MV-4-11 (cell line): ENCODE measurements around the gene HOXA9.

Experiments
- DNase-seq: peaks from one replicate; lab custom pipeline; 2025; lab: John Stamatoyannopoulos, UW

The HOXA9 gene

DNA sequence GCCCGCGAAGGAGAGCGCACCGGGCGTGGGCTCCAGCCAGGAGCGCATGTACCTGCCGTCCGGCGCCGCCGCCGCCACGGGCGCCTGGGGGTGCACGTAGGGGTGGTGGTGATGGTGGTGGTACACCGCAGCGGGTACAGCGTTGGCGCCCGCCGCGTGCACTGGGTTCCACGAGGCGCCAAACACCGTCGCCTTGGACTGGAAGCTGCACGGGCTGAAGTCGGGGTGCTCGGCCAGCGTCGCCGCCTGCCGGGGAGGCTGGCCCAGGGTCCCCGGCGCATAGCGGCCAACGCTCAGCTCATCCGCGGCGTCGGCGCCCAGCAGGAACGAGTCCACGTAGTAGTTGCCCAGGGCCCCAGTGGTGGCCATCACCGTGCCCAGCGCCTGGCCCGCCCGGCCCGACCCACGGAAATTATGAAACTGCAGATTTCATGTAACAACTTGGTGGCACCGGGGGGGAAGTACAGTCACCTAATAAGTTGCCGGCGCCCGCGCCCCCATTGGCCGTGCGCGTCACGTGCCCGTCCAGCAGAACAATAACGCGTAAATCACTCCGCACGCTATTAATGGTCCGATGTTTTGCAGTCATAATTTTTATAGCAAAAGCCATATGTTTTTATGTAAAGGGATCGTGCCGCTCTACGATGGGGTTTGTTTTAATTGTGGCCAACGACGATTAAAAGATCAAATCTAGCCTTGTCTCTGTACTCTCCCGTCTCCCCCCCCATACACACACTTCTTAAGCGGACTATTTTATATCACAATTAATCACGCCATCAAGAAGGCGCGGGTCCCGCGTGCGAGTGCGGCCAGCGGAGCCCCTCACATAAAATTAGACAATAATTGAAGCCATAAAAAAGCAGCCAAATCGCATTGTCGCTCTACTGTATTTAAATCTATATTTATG, at the start of gene HOXA9:
Gene HOXA9, minus strand, starts transcription at position 449 of the 907 bp plus-strand sequence. Its CDS starts 80 bp downstream, at position 369.
- peak; percentile 84 for DNase-seq

DNA sequence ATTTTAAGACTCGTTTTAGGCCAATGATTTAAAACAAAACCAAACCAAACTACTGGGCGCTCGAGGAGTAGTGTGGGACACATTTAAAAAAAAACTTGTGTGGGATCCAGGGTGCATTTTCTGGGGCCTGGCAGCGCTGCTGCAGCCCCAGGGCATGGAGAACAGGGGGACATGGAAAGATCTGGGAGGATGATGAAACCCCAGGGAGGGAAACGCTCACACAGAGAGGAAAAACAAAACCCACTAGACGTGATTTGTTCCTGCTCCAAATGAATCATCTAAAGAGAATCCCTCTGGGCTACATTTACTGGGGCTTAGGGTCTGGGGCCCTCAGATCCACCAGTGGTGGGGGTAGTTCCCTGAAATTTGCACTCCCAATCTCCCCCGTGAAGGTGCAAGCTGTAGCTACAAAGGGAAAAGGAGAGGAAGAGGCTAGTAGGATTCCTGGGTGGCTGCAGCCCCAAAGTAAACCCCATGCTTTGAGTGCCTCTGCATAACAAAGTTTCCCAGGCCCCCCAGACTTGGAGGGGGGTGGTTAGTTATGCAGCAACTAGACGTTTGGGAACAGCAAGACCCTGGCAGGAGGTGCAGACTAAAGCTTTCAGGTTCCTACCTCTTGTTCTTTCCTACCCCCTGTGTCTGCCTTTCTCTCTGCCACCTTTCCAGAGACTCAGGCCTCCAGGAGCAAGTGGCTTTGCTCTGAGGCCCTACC, 49.1 kb upstream of the HOXA9 start:
- no peak for DNase-seq

DNA sequence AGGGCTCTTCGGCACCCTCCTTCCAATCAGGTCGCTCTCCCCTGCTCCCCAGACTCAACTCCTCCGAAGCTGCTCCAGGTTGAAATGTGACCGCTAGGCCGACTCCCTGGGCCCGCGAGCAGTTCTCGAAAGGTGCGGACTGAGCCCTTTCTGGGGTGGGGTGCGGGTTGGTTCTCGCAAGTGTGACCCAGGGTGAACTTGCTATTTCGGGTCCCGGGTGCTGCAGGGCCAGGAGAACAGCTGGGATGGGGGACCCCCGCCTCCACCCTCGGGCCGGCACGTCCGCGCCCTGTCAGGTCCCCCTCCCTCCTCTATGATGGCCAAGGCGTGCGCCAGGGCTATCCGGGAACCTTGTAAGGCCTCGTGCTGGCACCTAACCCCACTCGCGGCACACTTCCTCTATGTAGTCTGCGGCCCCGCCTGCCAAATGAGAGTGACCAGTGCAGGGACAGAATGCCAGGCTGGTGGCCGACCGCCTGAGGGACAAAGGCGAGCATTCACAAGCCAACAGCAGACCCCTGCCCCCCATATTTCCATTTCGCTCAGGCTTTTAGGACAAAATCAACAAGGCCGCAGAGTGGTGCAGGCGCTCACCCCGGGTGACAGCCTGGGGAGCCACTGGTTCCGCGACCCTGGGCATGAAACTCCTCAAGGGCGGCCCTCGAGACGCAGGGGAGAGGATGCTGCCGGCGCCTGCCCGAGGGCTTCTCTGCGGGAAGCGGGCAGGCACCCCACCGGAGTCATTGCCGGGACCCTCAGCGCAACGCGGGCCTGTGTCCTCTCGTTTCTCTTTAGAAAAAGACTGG, 48.3 kb upstream of the HOXA9 start:
- no peak for DNase-seq

GRCh38 chr7:27212497-27213432, 47.4 kb upstream of the HOXA9 start:
- no peak for DNase-seq

DNA sequence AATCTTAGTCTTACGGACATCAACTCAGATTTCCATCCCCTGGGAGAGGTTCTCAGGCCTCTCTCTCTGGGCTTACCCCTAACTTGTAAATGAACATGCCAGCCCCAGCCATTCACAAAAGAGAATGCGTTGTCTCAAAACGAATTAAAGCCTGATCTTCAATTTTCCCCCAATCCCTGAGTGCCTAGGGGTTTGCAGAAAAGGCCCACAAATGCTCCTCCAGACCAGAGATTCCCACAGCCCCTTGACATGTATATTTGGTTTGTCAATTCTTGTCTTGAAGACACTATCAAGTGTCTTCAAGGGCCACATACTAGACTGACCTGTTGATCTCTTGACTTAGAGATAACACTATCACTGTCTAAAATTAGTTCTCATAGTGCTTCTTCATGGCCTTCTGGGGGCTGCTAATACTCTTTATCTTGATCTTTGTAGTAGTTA, 46.4 kb upstream of the HOXA9 start:
- DNase-seq: no peak

DNA sequence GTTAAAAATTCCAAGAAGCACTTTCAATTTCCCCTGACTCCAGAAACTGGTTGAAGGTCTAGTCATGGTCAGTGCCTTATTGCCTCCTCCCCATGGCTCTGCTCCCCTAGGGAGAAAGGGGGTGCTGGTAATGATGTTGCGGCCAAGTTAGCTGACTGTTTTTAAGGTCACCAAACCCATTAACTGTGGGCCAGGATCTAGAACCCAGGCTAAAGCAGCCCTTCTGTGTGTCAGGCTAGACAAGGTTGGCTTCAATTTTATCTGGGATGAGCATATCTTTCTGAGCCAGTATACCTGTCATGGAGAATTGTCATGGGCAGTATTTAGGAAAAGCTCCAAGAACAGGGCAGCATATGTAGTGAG, 45.7 kb upstream of the HOXA9 start:
- no peak for DNase-seq

DNA sequence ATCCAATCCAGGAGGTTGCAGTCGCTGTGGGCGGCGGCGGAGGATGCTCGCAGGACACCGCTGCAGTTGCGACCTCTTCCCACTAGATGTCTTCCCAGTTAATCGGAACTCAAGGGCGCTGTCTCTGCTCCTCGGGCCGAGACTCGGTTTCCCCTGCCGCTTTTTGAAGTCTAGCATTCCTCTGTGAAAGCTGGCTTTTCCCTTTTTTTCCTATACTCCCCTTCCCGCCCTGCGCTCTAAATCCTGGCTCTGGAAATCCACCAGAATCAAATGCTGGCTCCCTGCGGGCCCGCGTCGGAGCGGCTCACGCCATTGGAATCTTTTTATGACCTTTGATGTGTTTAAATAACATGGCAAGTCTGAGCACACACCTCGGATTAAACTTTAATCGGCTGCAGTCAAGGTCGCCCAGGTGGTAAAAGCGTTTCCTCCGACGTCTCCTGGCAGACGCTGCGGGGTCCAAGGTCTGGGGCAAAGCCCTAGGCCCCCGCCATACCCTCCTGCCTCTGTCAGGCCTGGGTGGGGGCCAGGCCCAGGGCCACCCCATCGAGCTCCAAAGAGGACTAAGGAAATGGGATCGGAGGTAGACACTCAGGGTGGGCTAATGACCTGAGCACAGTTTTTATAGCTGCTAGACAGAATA, 45.2 kb upstream of the HOXA9 start:
- no peak for DNase-seq

GRCh38 chr7:27209933-27210440, 44.6 kb upstream of the HOXA9 start:
- DNase-seq: no peak

DNA sequence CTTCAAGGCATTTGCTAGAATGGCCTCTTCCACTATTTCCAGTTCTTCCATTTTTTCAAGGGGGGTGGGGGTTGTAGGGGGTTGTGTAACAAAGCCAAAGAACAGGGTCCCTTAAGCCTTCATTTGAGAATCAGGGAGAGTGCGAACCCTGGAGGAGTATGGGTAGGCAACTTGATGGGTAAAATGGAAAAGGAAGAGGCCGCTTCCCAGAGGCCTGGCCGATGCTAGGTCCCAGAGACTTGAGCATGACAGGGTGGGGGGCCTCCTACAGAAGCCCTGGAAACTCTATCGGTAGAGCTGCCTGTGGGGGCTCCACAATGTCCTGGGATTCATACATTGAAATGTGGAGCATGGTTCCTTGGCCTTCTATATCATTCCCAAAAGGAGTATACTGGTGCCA, 43.7 kb upstream of the HOXA9 start:
- no peak for DNase-seq

DNA sequence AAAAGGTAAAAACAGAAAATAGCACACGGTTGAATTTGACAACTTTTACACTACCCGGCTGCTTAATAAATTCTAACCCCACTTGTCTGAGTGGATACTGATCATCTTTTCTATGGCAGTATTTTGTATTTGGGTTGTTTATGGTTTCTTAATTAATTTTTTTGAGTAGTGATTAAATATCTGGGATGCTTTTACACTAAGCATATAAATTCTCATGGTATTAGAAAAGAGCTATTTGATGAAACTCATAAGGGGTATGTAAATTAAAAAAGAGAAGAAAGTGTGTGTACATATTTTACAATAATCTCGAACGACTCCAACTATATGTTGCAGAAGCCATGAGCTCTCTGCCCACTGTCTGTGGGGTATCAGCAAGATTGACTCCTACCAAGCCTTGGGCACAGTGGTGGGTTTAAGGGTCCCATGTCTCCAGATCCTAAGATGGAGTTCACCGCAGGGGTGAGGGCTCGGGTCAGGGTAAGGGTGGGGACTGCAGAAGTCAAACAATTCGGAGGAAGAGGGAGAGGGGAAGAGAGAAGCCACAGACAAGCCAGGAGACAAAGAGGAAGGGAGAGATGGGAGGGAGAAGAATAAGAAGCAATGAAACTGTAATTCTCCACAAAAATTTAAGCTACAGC, 42.1 kb upstream of the HOXA9 start:
- DNase-seq: no peak

GRCh38 chr7:27205325-27206280, 40.3 kb upstream of the HOXA9 start:
- no peak for DNase-seq

DNA sequence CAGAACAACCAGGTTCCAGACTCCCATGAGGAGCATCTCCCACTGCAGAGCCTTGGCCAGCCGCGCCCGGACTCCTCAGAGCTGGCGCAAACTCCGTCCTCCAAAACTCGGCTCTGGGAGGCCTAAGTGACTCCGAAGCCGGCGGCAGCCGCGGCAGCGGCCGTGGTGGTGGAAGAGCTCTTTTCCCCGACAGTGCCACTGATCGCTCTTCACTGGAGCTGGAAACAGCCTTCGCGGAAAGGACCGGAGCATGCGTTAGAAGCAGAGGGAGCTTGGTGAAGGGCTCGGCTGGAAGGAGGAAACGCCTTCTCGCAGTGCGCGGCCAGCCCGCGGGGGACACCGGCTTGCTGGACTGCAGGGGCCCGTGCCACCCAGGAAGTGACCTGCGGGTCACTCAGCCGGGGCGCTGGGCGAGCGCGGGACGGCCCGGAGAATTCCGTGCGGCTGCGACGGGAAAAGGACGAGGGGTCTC, 39.5 kb upstream of the HOXA9 start:
- no peak for DNase-seq

DNA sequence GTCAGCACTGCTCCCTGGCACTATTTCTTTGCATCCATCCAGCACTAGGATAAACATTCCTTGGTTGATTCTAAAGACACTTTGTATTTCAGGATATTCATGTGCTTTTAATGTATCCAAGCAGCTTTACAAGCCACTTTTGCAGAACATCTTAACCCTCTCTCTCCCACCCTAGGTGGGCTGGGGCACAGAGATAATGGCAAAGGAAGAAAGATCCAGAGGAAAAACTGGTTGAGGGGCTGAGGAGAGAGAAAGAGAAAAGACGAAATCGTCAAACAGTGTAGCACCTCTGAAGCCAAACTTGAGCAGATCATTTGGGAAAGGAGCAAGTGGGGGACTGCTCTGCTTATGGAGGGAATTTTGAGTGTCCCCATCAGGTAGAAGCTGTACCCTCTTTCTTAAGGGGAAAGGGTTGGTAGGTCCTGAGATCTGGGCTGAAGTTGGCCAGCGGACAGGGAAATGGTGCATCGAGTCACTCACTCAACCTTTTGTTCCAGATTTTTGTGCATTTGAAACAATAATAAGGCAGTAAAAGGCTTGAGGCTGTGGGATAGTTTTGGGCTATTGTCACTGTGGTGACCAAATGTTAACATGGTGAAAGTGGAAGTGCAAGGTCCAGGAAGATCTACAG, 38.7 kb upstream of the HOXA9 start:
- no peak for DNase-seq

GRCh38 chr7:27203365-27203953, 38.1 kb upstream of the HOXA9 start:
- no peak for DNase-seq

GRCh38 chr7:27202862-27203134, 37.5 kb upstream of the HOXA9 start:
- DNase-seq: no peak

GRCh38 chr7:27202018-27202861, 36.9 kb upstream of the HOXA9 start:
- no peak for DNase-seq

DNA sequence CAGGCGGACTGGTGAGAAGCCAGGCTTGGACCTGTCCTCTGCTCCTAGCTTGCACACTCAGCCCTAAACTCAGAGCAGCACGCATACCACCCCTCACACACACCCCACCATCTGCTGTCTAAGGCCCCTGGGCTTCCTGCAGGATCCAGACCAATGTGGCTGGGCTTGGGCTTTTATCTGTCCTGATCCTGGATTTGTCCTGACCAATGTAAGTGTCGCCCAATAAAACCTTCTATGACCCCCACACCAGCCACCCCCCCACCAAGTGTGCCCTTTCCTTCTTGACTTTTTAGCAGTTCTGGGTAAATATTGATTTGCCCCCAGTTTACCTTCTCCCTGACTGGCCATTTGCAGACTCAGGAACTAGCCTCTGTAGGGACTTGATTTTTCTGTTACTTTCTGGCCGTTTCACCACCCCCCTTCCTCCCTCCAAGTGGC, 36.3 kb upstream of the HOXA9 start:
- no peak for DNase-seq
